Activated T-cell treated with anti-CD3 and anti-CD28 coated beads, Interleukin-2, amount 50 U/mL, for 72 hours (primary cell): ENCODE results near the gene MTFMT. TPM values are rescaled to one million over a fixed set of nuclear protein-coding genes. Genes with fewer than 3 reads are reported as not detected.
"Not testable (repeated sequence)": the region's sequence is repeated elsewhere in the genome, so short reads cannot be mapped to it uniquely, and the experiment has no call there.

Experiments used
- ATAC-seq, 2 donors: fragments of 150-1000 bp; cut with Tn5 transposase; replicated peaks in 1 of 2; 2 replicates each; pipeline ENCODE4 v1.10.0; 2021; ENCODE audit warnings: moderate library complexity in 2 of 2, mild to moderate bottlenecking in 1 of 2
- DNase-seq, 2 donors: peaks; one replicate each; pipeline ENCODE4 v3.0.0; 2021 to 2022; ENCODE audit warnings: mixed read lengths in 1 of 2
- H3K27ac Mint-ChIP-seq: one replicate; pipeline ENCODE4 v1.8.0; 2022; ENCODE audit warnings: mild to moderate bottlenecking, moderate library complexity, mixed read lengths
- H3K27me3 Mint-ChIP-seq: one replicate; pipeline ENCODE4 v1.8.0; 2022; ENCODE audit warnings: low read depth, mixed read lengths
- H3K36me3 Mint-ChIP-seq, 2 donors: one replicate each; pipeline ENCODE4 v1.8.0; 2022; ENCODE audit warnings: mixed read lengths in 2 of 2, mild to moderate bottlenecking in 1 of 2; ENCODE audit not compliant: insufficient read depth in 2 of 2
- H3K4me1 Mint-ChIP-seq: one replicate; pipeline ENCODE4 v1.8.0; 2022; ENCODE audit warnings: low read depth, mixed read lengths
- H3K4me3 Mint-ChIP-seq, 2 donors: one replicate each; pipeline ENCODE4 v1.8.0; 2022; ENCODE audit warnings: mild to moderate bottlenecking in 2 of 2, mixed read lengths in 2 of 2, moderate library complexity in 2 of 2
- H3K9me3 Mint-ChIP-seq, 2 donors: one replicate each; pipeline ENCODE4 v1.8.0; 2022; ENCODE audit warnings: mixed read lengths in 2 of 2
- total RNA-seq, 2 donors: library from RNA; stranded (reverse); gene quantifications; one replicate each; pipeline ENCODE4 v1.2.3, GENCODE V29; 2022

The MTFMT gene
- total RNA-seq, 2 donors from 2014 or later: 12.9 to 18.2 TPM

DNA sequence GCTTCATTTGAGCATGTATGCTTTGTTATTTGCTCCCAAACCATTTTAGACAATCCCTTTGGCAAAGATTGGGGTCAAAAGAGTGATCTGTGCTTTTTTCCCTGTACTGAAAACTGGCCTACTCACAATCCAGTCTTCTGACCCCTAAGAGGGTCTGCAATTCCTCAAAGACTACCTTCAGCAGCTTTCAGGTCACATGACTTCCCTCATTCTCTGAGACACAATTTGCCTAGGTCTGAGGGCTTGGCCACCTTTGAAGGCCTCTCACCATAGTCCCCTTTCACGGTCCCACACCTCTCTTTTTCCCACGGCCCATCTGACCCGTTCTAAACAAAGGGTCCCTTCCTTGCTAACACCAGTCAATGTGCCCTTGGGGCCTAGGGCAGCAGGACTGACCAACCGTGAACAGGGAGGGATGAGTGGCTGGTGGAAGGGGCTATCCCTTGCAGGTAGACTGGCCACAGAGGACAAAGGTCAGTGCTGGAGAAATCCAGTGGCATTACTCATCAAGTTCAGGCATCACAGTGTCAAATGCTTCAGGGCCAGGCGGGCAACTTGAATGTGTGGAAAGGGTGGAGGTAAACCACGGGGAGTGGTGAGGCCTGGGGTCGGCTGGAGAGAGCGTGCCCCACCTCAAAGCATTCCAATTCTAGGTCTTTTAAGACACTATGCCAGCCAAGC, 27.6 kb upstream of the MTFMT start:
- DNase-seq (no peak), ATAC-seq (no peak)
- no peak overlapping the region for H3K4me3 Mint-ChIP-seq
- no peaks in the 10 kb centered on the region for H3K9me3 Mint-ChIP-seq
- H3K27me3 Mint-ChIP-seq: no peaks in the 10 kb centered on the region
- H3K4me1 Mint-ChIP-seq: no peaks in the 10 kb centered on the region
- no peaks in the 10 kb centered on the region for H3K36me3 Mint-ChIP-seq
- H3K27ac Mint-ChIP-seq: no peak overlapping the region

DNA sequence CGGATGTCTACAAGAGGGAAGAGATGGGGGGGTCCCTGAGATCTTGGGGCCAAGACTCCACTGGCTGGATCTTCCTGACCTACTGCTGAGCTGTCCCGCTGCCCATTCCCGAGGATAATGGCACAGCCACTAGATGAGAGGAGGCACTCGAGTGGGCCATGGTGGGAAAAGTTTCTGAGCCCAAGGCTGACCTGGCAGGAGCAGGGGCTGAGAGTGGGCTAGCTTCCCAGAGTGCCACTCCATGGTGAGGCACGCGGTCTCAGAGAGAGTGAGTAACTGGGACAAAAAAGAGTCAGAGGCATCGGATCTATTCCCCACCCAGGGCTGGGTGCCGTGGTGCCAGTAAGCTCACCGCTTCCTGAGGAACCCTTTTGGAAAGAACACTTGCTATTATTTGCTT, 26.7 kb upstream of the MTFMT start:
- no peaks in the 10 kb centered on the region for H3K4me1 Mint-ChIP-seq
- H3K9me3 Mint-ChIP-seq: no peaks in the 10 kb centered on the region
- no peak for ATAC-seq
- H3K27ac Mint-ChIP-seq: no peak overlapping the region
- DNase-seq: no peak
- no peak overlapping the region for H3K4me3 Mint-ChIP-seq
- no peaks in the 10 kb centered on the region for H3K27me3 Mint-ChIP-seq
- H3K36me3 Mint-ChIP-seq: no peaks in the 10 kb centered on the region

DNA sequence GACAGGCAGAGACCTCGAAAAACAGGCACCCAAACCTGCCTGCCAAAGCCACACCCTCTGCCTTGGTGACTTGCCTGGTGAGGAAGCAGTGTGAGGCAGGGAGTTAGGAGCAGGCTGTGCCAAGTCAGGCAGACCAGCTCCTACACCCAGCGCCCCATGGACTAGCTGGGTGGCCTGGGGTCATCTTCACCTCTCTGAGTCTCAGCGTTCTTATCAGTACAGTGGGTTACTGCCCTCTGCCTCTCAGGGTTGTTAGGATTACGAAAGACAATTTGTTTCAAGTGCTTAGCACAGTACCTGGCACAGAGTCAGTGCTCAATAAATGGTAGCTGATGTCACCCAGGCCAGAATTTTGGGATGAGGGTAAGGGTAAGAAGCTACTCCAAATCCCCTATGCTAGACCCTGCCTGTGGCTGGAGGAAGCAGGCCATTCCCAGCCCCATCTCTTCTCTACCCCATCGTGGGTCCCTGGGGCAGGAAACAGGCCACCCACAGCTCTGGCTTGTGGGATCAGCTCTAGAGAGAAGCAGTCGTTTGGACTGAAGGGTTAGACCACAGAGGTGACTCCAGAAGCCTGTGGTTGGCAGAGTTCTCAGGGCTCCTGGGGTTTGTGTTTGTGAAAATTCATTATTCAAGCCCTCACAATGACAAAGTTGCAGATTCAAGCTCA, 25.9 kb upstream of the MTFMT start:
- Mint-ChIP-seq H3K27ac (no peak overlapping the region), H3K4me3 (no peak overlapping the region), H3K4me1 (peaks cover 1% of the 10 kb centered on the region), H3K9me3 (no peaks in the 10 kb centered on the region), H3K27me3 (no peaks in the 10 kb centered on the region), H3K36me3 (no peaks in the 10 kb centered on the region)
- ATAC-seq: no peak
- DNase-seq: no peak

DNA sequence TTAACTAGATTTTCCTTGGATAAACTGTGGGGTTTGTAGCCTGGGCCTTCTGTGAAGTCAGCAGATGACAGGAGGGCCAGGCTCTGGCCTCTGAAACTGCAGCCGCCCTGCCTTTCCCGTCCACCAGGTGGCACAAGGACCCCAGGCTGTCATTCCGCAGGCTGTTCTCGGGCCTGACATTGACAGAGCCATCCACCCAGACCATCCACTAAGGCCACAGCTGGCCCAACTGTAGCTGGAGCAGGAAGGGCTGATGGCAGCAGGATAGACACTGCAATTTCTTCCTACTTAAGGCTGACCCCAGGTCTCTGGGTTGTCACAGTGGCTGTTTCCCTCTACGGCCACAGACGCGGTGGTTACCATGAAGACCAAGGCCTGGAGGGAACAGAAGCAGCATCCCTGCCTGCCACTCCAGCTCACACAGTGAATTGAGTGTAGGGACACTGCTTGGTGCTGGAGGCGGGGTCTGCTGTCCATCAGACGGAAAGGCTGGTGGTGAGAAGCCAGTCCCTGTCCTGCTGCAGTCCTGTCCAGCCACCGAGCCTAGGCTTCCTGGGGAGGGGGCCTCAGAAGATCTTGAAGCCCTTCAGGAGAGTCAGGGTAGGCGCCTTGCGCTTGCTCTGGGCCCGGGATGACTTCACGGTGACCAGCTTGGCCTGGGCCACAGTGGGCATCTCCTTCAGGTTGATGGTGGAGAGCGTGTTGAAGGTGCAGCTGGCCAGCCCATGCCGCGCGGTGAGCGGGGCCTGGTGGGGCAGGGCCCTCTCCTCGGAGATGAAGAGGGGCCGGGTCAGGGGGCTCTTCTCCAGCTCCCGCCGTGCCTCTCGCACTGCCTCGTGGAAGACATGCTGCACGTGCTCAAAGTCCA, 25.1 kb upstream of the MTFMT start:
- Mint-ChIP-seq H3K27ac (no peak overlapping the region), H3K36me3 (no peaks in the 10 kb centered on the region), H3K4me3 (no peak overlapping the region), H3K9me3 (no peaks in the 10 kb centered on the region), H3K4me1 (peaks cover 9% of the 10 kb centered on the region), H3K27me3 (no peaks in the 10 kb centered on the region)
- peak; percentile 65 to 68 for DNase-seq
- peak; percentile 52 to 54 for ATAC-seq

DNA sequence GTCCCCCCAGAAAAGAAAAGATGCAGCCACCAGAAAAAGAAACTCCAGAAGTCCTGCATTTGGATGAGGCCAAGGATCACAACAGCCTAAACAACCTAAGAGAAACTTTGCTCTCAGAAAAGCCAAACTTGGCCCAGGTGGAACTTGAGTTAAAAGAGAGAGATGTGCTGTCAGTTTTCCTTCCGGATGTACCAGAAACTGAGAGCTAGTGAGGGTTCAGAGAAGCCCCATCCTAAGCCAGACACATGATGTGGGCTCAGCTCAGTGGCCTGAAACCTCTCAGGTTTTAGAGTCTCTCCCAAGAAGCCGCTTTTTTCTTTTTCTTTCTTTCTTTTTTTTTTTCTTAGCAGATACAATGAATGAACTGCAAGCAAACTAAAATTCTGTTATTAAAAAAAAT, 23.5 kb upstream of the MTFMT start:
- DNase-seq: no peak
- Mint-ChIP-seq H3K36me3 (no peaks in the 10 kb centered on the region), H3K4me1 (peaks cover 17% of the 10 kb centered on the region), H3K4me3 (no peak overlapping the region), H3K27ac (no peak overlapping the region), H3K9me3 (no peaks in the 10 kb centered on the region), H3K27me3 (no peaks in the 10 kb centered on the region)
- ATAC-seq: no peak

DNA sequence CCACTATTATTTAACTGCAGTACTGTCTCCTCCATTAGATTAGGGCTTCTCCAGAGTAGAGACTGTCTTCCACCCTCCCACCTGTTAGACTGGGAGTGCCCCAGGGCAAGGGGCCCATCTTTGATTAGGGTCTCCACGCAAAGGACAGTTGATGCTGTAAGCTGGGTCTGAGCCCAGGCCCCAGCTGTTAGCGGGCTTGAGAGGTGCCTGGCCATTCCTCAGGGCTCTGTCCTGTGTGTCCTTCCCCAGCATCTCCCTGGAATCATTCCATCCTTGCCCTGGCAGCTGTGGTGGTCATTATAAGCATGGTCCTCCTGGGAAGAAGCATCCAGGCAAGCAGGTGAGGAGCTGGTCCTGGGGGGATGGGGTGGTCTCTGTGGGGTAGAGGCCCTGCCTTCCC, 21.8 kb upstream of the MTFMT start:
- no peaks in the 10 kb centered on the region for H3K27me3 Mint-ChIP-seq
- H3K27ac Mint-ChIP-seq: no peak overlapping the region
- no peaks in the 10 kb centered on the region for H3K36me3 Mint-ChIP-seq
- H3K9me3 Mint-ChIP-seq: no peaks in the 10 kb centered on the region
- H3K4me3 Mint-ChIP-seq: no peak overlapping the region
- no peak for ATAC-seq
- H3K4me1 Mint-ChIP-seq: peaks cover 17% of the 10 kb centered on the region
- no peak for DNase-seq

DNA sequence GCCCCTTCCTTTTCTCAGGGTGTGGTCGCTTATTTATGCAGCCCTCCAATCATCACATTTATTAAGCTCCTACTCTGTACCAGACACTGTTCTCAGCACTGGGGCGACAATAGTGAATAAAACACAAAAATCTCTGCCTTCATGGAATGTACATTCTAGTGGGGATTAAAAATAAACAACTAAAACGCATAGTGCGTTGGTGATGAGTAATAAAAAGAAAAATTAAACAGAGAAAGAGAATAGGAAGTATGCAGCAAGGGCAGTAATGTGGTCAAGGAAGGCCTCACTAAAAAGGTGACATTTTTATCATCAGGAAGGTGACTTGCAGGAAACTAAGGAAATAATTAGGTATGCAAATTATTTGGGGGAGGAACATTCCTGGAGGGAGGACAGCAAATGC, 20.8 kb upstream of the MTFMT start:
- no peak for ATAC-seq
- Mint-ChIP-seq H3K9me3 (no peaks in the 10 kb centered on the region), H3K27me3 (no peaks in the 10 kb centered on the region), H3K27ac (no peak overlapping the region), H3K36me3 (no peaks in the 10 kb centered on the region), H3K4me1 (peaks cover 17% of the 10 kb centered on the region), H3K4me3 (peak overlapping the region; percentile 47 to 67)
- DNase-seq: no peak

DNA sequence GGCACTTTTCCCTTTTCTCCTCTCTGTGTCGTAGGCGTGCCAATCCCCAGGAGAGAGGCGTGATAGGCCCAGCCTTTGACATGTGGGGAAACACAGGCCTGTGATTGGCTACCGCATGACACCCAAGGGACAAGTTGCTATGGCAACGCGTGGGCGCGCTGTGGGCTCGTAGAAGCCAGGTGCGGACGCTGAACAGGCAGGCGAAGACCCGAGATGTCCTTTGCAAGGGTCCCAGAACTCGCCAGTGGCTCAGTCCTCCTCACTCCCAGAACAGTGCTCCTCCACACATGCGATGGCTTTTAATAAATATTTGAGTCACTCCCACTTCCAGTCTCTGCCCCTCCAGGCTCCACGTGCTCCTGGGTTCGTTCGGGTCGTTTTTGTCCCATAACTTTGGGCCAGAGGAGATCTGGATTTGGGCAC, 20.0 kb upstream of the MTFMT start:
- DNase-seq: peak; percentile 88 to 92
- Mint-ChIP-seq H3K27me3 (no peaks in the 10 kb centered on the region), H3K9me3 (no peaks in the 10 kb centered on the region), H3K4me3 (peak overlapping the region; percentile 67 to 74), H3K27ac (no peak overlapping the region), H3K4me1 (peaks cover 17% of the 10 kb centered on the region), H3K36me3 (no peaks in the 10 kb centered on the region)
- peak; percentile 98 to 99 for ATAC-seq

DNA sequence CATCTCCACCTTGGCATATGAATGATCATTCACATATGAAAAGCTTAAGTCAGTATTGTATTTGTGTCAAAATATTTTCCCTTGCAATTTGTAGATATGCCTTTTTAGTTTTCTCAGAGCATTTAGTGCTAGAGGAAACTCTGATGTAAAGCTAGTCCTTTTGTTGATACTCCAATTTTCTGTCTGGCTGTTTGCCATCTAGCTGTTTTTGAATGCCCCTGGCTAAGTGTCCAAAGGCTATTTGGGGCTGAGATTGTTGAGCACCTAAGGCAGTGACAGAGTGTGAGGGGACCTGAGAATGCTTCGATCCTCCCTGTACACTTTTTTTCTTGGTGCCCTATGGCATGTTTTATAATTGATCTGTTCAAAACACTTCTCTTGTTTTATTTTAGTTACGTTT, 18.8 kb upstream of the MTFMT start:
- DNase-seq: no peak
- Mint-ChIP-seq H3K36me3 (no peaks in the 10 kb centered on the region), H3K27me3 (no peaks in the 10 kb centered on the region), H3K4me1 (peaks cover 23% of the 10 kb centered on the region), H3K27ac (no peak overlapping the region), H3K9me3 (no peaks in the 10 kb centered on the region), H3K4me3 (no peak overlapping the region)
- no peak for ATAC-seq

DNA sequence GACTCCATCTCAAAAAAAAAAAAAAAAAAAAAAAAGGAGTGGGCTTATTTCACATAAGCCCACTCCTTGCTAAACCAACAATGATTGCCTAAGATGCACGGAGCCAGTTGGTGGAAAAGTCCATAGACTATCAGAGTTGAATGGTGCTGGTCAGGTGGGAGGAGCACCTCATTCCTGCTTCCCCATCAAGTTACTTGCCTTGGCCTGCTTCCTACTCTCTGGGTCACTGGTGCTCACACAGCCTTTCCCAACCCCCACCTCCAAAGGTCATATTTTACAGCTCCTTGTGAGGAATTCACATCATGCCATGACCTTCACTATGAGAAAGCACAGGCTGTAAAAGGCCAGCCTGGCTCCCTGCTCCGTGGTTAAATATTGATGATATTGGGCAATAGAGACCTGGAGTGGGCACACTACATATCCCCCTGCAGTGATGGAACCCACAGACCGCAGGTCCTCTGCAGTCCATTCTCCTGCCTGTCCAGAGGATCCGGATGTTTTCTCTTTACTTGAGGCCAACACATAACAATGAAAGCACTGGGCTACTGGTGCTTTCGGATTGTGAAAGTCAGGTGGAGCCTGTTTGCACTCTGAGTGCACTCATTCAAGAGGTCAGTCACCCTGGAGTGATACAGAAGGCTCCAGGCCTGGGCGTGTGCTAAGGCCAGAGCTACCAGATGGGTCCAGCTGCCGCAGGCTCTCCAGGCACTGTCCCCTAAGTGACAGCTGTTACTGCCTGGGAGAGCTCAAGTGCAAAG, 15.5 kb upstream of the MTFMT start, which contains the start of gene SLC51B:
Gene SLC51B, plus strand, starts transcription at position 664 of the 758 bp plus-strand sequence. CDS start 4,618 bp downstream, outside the sequence.
- Mint-ChIP-seq H3K27me3 (no peaks in the 10 kb centered on the region), H3K27ac (no peak within 1 kb of the TSS), H3K36me3 (no peaks in the 10 kb centered on the region), H3K4me1 (peaks cover 18% of the 10 kb centered on the region), H3K4me3 (no peak within 1 kb of the TSS), H3K9me3 (no peaks in the 10 kb centered on the region)
- DNase-seq: no peak
- ATAC-seq: no peak

DNA sequence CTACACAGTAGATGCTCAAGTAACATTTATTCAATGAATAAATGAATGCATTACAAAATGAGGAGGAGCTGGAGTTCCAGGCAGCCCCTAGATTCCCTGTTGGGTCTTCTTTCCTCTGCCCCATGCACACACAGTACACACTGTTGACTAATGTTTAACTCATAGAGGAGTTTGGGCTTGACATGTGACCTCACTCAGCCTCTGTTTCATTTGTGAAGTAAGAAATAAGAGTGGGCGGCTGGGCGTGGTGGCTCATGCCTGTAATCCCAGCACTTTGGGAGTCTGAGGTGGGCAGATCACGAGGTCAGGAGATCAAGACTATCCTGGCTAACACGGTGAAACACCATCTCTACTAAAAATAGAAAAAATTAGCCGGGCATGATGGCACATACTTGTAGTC, 14.8 kb upstream of the MTFMT start:
- DNase-seq: peak in 1 of 2 donors; percentile 22
- not testable (repeated sequence) for H3K4me3 Mint-ChIP-seq, H3K36me3 Mint-ChIP-seq, H3K9me3 Mint-ChIP-seq, H3K27me3 Mint-ChIP-seq, H3K27ac Mint-ChIP-seq
- H3K4me1 Mint-ChIP-seq: peaks cover 11% of the 10 kb centered on the region
- ATAC-seq: peak; percentile 78 to 85

DNA sequence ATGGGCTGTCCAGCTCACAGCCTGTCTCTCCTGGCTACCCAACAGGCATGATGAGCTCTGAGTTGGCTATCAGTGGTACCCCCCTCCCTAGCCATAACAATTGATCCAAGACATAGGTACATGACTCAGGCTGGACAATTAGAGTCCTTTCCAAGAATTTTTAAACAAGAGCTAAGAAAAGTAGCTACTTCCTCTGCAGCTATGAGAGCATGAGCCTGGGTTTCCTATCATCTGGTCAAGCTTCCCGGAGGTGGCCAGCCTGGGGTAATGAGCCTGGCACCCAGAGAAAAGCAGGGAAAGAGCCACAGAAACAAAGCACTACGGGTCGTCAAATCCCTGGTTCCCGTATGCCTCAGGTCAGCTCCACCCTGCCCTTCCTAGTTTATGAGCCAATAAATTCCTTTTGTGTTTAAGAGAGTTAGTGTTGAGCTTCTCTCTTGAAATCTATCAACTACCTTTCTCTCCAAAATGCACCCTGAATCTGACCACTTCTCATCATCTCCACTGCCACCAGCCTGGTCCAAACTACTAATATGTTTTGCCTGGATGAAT, 13.4 kb upstream of the MTFMT start:
- no peak overlapping the region for H3K4me3 Mint-ChIP-seq
- no peaks in the 10 kb centered on the region for H3K27me3 Mint-ChIP-seq
- H3K4me1 Mint-ChIP-seq: peaks cover 6% of the 10 kb centered on the region
- no peaks in the 10 kb centered on the region for H3K9me3 Mint-ChIP-seq
- H3K36me3 Mint-ChIP-seq: no peaks in the 10 kb centered on the region
- no peak overlapping the region for H3K27ac Mint-ChIP-seq
- ATAC-seq (no peak), DNase-seq (no peak)
